ENCODE data around the gene CRELD2. TPM values are rescaled to one million over a fixed set of nuclear protein-coding genes. Genes with fewer than 3 reads are reported as not detected.
A peak's percentile ranks its signal among the peaks of the same experiment; 100 is the strongest.

Gene CRELD2
- total and polyA plus RNA-seq, 4 donors: 12.6 to 43.5 (median 36.4) TPM

- intact Hi-C loops (cut with DNase I): no loop called here
- H3K4me3 ChIP-seq (ENCODE audit: low read length in 2 of 2): no peak overlapping the region
- ATAC-seq (ENCODE audit: low FRiP score) (no peak), DNase-seq (no peak)
- 89% methylated on average over 14 to 18 of the region's 18 CpGs for WGBS, 2 donors
- no peaks in the 10 kb centered on the region for H3K36me3 ChIP-seq (ENCODE audit: control insufficient read depth in 1 of 2, insufficient read depth in 2 of 2, low read length in 1 of 2)
- H3K27me3 ChIP-seq (ENCODE audit: control insufficient read depth in 1 of 2, insufficient read depth in 2 of 2, low read length in 1 of 2): no peaks in the 10 kb centered on the region
- no peaks in the 10 kb centered on the region for H3K4me1 ChIP-seq (ENCODE audit: control insufficient read depth in 1 of 2, insufficient read depth in 2 of 2, low read length in 2 of 2)
- no peaks in the 10 kb centered on the region for H3K9me3 ChIP-seq (ENCODE audit: control insufficient read depth, low read length)
- no peak overlapping the region for H3K27ac ChIP-seq (ENCODE audit: low read depth in 1 of 2, low read length in 2 of 2)
Measured at GRCh38 chr22:49950396-49950994, 32.1 kb downstream of the CRELD2 start.

- Histone ChIP-seq H3K27me3 (ENCODE audit: control insufficient read depth in 1 of 2, insufficient read depth in 2 of 2, low read length in 1 of 2) (no peaks in the 10 kb centered on the region), H3K36me3 (ENCODE audit: control insufficient read depth in 1 of 2, insufficient read depth in 2 of 2, low read length in 1 of 2) (no peaks in the 10 kb centered on the region), H3K4me1 (ENCODE audit: control insufficient read depth in 1 of 2, insufficient read depth in 2 of 2, low read length in 2 of 2) (no peaks in the 10 kb centered on the region), H3K4me3 (ENCODE audit: low read length in 2 of 2) (no peak overlapping the region), H3K9me3 (ENCODE audit: control insufficient read depth, low read length) (no peaks in the 10 kb centered on the region), H3K27ac (ENCODE audit: low read depth in 1 of 2, low read length in 2 of 2) (no peak overlapping the region)
- 91 to 93% methylated on average over 28 of the region's 28 CpGs for WGBS, 2 donors
- intact Hi-C loops (cut with DNase I): no loop called here
- ATAC-seq (ENCODE audit: low FRiP score) (no peak), DNase-seq (no peak)
Measured at GRCh38 chr22:49951000-49951677, 32.7 kb downstream of the CRELD2 start.

GRCh38 chr22:49951678-49951985 lies 33.2 kb downstream of the CRELD2 start:
- Histone ChIP-seq H3K4me1 (ENCODE audit: control insufficient read depth in 1 of 2, insufficient read depth in 2 of 2, low read length in 2 of 2) (no peaks in the 10 kb centered on the region), H3K36me3 (ENCODE audit: control insufficient read depth in 1 of 2, insufficient read depth in 2 of 2, low read length in 1 of 2) (no peaks in the 10 kb centered on the region), H3K27me3 (ENCODE audit: control insufficient read depth in 1 of 2, insufficient read depth in 2 of 2, low read length in 1 of 2) (no peaks in the 10 kb centered on the region), H3K9me3 (ENCODE audit: control insufficient read depth, low read length) (no peaks in the 10 kb centered on the region), H3K27ac (ENCODE audit: low read depth in 1 of 2, low read length in 2 of 2) (no peak overlapping the region), H3K4me3 (ENCODE audit: low read length in 2 of 2) (no peak overlapping the region)
- intact Hi-C loops (cut with DNase I): no loop called here
- ATAC-seq (ENCODE audit: low FRiP score): no peak
- no peak for DNase-seq
- 93 to 94% methylated on average over 4 of the region's 4 CpGs for WGBS, 2 donors

- intact Hi-C loops (cut with DNase I): no loop called here
- ATAC-seq (ENCODE audit: low FRiP score): no peak
- Histone ChIP-seq H3K27me3 (ENCODE audit: control insufficient read depth in 1 of 2, insufficient read depth in 2 of 2, low read length in 1 of 2) (no peaks in the 10 kb centered on the region), H3K27ac (ENCODE audit: low read depth in 1 of 2, low read length in 2 of 2) (no peak overlapping the region), H3K36me3 (ENCODE audit: control insufficient read depth in 1 of 2, insufficient read depth in 2 of 2, low read length in 1 of 2) (no peaks in the 10 kb centered on the region), H3K4me3 (ENCODE audit: low read length in 2 of 2) (no peak overlapping the region), H3K9me3 (ENCODE audit: control insufficient read depth, low read length) (no peaks in the 10 kb centered on the region), H3K4me1 (ENCODE audit: control insufficient read depth in 1 of 2, insufficient read depth in 2 of 2, low read length in 2 of 2) (no peaks in the 10 kb centered on the region)
- DNase-seq: no peak
- 53 to 60% methylated on average over 24 of the region's 24 CpGs for WGBS, 2 donors
Measured at GRCh38 chr22:49951986-49952896, 33.8 kb downstream of the CRELD2 start.

GRCh38 chr22:49953027-49953679 lies 34.7 kb downstream of the CRELD2 start:
- intact Hi-C loops (cut with DNase I): no loop called here
- ATAC-seq (ENCODE audit: low FRiP score): no peak
- no peak for DNase-seq
- Histone ChIP-seq H3K27me3 (ENCODE audit: control insufficient read depth in 1 of 2, insufficient read depth in 2 of 2, low read length in 1 of 2) (no peaks in the 10 kb centered on the region), H3K4me1 (ENCODE audit: control insufficient read depth in 1 of 2, insufficient read depth in 2 of 2, low read length in 2 of 2) (no peaks in the 10 kb centered on the region), H3K9me3 (ENCODE audit: control insufficient read depth, low read length) (no peaks in the 10 kb centered on the region), H3K27ac (ENCODE audit: low read depth in 1 of 2, low read length in 2 of 2) (no peak overlapping the region), H3K4me3 (ENCODE audit: low read length in 2 of 2) (no peak overlapping the region), H3K36me3 (ENCODE audit: control insufficient read depth in 1 of 2, insufficient read depth in 2 of 2, low read length in 1 of 2) (no peaks in the 10 kb centered on the region)
- 88 to 89% methylated on average over 20 of the region's 20 CpGs for WGBS, 2 donors

GRCh38 chr22:49953680-49954344 lies 35.4 kb downstream of the CRELD2 start:
- Histone ChIP-seq H3K4me1 (ENCODE audit: control insufficient read depth in 1 of 2, insufficient read depth in 2 of 2, low read length in 2 of 2) (no peaks in the 10 kb centered on the region), H3K27me3 (ENCODE audit: control insufficient read depth in 1 of 2, insufficient read depth in 2 of 2, low read length in 1 of 2) (no peaks in the 10 kb centered on the region), H3K36me3 (ENCODE audit: control insufficient read depth in 1 of 2, insufficient read depth in 2 of 2, low read length in 1 of 2) (no peaks in the 10 kb centered on the region), H3K4me3 (ENCODE audit: low read length in 2 of 2) (no peak overlapping the region), H3K9me3 (ENCODE audit: control insufficient read depth, low read length) (no peaks in the 10 kb centered on the region), H3K27ac (ENCODE audit: low read depth in 1 of 2, low read length in 2 of 2) (no peak overlapping the region)
- ATAC-seq (ENCODE audit: low FRiP score): no peak
- 84 to 85% methylated on average over 18 of the region's 18 CpGs for WGBS, 2 donors
- intact Hi-C loops (cut with DNase I): no loop called here
- DNase-seq: no peak

- intact Hi-C loops (cut with DNase I): no loop called here
- ATAC-seq (ENCODE audit: low FRiP score): no peak
- 48 to 49% methylated on average over 8 of the region's 8 CpGs for WGBS, 2 donors
- Histone ChIP-seq H3K27me3 (ENCODE audit: control insufficient read depth in 1 of 2, insufficient read depth in 2 of 2, low read length in 1 of 2) (no peaks in the 10 kb centered on the region), H3K27ac (ENCODE audit: low read depth in 1 of 2, low read length in 2 of 2) (no peak overlapping the region), H3K36me3 (ENCODE audit: control insufficient read depth in 1 of 2, insufficient read depth in 2 of 2, low read length in 1 of 2) (no peaks in the 10 kb centered on the region), H3K9me3 (ENCODE audit: control insufficient read depth, low read length) (no peaks in the 10 kb centered on the region), H3K4me1 (ENCODE audit: control insufficient read depth in 1 of 2, insufficient read depth in 2 of 2, low read length in 2 of 2) (no peaks in the 10 kb centered on the region), H3K4me3 (ENCODE audit: low read length in 2 of 2) (no peak overlapping the region)
- peak in 1 of 2 donors; percentile 44 for DNase-seq
Measured at GRCh38 chr22:49954354-49954753, 35.9 kb downstream of the CRELD2 start.

- DNase-seq (peak in 1 of 2 donors; percentile 37), ATAC-seq (ENCODE audit: low FRiP score) (no peak)
- Histone ChIP-seq H3K4me3 (ENCODE audit: low read length in 2 of 2) (no peak overlapping the region), H3K27me3 (ENCODE audit: control insufficient read depth in 1 of 2, insufficient read depth in 2 of 2, low read length in 1 of 2) (no peaks in the 10 kb centered on the region), H3K27ac (ENCODE audit: low read depth in 1 of 2, low read length in 2 of 2) (no peak overlapping the region), H3K9me3 (ENCODE audit: control insufficient read depth, low read length) (no peaks in the 10 kb centered on the region), H3K4me1 (ENCODE audit: control insufficient read depth in 1 of 2, insufficient read depth in 2 of 2, low read length in 2 of 2) (no peaks in the 10 kb centered on the region), H3K36me3 (ENCODE audit: control insufficient read depth in 1 of 2, insufficient read depth in 2 of 2, low read length in 1 of 2) (no peaks in the 10 kb centered on the region)
- 67 to 74% methylated on average over 15 of the region's 15 CpGs for WGBS, 2 donors
- intact Hi-C loops (cut with DNase I): no loop called here
Measured at GRCh38 chr22:49954991-49955580, 36.7 kb downstream of the CRELD2 start.
